Skin epidermis (tissue), 12 donors: ENCODE data around the gene UPK1A.
A peak's percentile ranks its signal among the peaks of the same experiment; 100 is the strongest.
"Not testable (repeated sequence)": the region's sequence is repeated elsewhere in the genome, so short reads cannot be mapped to it uniquely, and the experiment has no call there.

ENCODE experiments used
- H3K27ac ChIP-seq, 21 experiments: fragments of 200-600 bp; sonication (generic) in 11 of 21; one replicate each; pipeline ENCODE4 v1.5.0; 2020; ENCODE audit warnings: mild to moderate bottlenecking in 3 of 21, inconsistent platforms in 2 of 21, moderate library complexity in 2 of 21
- H3K4me3 ChIP-seq, 7 experiments: fragments of 200-600 bp; sonication (generic) in 2 of 7; one replicate each; pipeline ENCODE4 v1.5.0; 2020; ENCODE audit warnings: inconsistent platforms in 2 of 7, mild to moderate bottlenecking in 2 of 7, moderate library complexity in 1 of 7

Gene UPK1A

GRCh38 chr19:35671818-35672217 lies 5.5 kb downstream of the UPK1A start:
- H3K27ac ChIP-seq, result no peak overlapping the region
- no peak overlapping the region for H3K4me3 ChIP-seq

- peak overlapping the region in 3 of 7 experiments; percentile 12 to 21 (median 20) for H3K4me3 ChIP-seq
- H3K27ac ChIP-seq, result no peak overlapping the region
These were observed 6.9 kb downstream of the UPK1A start for GRCh38 chr19:35673121-35673804.

DNA sequence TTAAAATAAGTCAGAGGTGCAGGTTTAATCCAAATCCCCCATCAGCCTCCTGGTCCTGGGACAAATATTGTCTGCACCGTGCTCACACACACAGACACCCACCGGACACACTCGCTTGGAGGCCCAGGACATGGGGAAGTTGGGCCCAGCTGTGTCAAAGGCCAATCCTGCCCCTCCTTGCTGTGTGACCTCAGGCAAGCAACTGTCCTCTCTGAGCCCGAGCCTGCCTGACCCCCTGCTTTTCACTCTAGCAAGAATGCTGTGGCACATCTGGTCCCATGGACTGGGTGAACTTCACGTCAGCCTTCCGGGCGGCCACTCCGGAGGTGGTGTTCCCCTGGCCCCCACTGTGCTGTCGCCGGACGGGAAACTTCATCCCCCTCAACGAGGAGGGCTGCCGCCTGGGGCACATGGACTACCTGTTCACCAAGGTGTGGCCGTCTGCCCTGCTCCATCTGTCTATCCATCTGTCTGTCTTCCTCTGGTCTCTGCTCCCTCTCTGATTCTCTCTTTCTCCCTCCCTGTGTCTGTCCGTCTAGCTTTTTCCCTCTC lies 9.3 kb downstream of the UPK1A start:
- Histone ChIP-seq H3K27ac (no peak overlapping the region), H3K4me3 (no peak overlapping the region)

GRCh38 chr19:35689836-35690235 lies 23.5 kb downstream of the UPK1A start:
- no peak overlapping the region for H3K27ac ChIP-seq

DNA sequence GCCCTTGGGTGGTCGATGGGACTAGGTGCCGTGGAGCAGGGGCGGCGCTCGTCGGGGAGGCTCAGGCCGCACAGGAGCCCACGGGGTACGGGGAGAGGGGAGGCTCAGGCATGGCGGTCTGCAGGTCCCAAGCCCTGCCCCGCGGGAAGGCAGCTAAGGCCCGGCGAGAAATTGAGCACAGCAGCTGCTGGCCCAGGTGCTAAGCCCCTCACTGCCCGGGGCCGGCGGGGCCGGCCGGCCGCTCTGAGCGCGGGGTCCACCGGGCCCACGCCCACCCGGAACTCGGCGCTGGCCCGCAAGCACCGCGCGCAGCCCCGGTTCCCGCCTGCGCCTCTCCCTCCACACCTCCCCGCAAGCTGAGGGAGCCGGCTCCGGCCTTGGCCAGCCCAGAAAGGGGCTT lies 24.8 kb downstream of the UPK1A start:
- not testable (repeated sequence) for H3K27ac ChIP-seq, H3K4me3 ChIP-seq

More at GRCh38 chr19:35689836-35690235, 23.5 kb downstream of the UPK1A start:
- H3K4me3 ChIP-seq, result no peak overlapping the region

DNA sequence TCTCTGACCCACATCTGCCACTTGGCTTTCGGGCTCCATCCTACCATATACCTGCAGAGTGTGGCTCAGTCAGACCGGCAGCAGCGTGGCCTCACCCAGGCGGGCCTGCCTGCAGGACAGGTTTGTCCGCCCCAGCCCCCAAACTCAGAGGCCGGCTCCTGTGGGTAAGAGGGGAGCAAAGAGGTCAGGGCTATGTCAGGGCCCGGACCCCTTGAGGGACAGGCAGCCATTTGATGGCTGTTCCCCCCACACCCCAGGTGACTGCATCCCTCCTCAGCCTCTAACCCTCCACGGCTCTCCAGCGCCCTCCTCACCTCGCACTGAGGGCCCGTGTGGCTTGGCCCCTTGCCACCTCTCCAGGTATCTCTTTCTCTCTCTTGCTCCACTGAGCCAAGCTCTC lies 25.7 kb downstream of the UPK1A start:
- Histone ChIP-seq H3K4me3 (no peak overlapping the region), H3K27ac (no peak overlapping the region)

DNA sequence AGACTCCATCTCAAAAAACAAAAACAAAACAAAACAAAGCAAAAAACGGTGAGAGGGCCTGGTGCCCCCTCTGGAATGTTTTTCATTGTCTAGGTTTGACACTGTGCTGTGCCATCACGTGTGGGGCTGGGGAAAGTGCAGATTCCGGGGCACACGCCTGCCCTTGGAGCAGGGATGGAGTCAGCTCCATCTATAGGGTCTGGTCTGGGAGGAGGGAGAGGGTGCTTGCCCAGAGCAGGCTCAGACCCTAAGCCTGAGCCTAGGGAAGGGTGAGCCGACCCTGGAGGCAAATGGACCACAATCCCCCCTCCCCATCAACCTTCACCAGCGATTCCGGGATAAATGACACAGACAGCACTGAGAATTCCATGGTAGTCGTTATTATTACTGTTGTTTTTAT lies 27.1 kb downstream of the UPK1A start:
- Histone ChIP-seq H3K4me3 (no peak overlapping the region), H3K27ac (no peak overlapping the region)

DNA sequence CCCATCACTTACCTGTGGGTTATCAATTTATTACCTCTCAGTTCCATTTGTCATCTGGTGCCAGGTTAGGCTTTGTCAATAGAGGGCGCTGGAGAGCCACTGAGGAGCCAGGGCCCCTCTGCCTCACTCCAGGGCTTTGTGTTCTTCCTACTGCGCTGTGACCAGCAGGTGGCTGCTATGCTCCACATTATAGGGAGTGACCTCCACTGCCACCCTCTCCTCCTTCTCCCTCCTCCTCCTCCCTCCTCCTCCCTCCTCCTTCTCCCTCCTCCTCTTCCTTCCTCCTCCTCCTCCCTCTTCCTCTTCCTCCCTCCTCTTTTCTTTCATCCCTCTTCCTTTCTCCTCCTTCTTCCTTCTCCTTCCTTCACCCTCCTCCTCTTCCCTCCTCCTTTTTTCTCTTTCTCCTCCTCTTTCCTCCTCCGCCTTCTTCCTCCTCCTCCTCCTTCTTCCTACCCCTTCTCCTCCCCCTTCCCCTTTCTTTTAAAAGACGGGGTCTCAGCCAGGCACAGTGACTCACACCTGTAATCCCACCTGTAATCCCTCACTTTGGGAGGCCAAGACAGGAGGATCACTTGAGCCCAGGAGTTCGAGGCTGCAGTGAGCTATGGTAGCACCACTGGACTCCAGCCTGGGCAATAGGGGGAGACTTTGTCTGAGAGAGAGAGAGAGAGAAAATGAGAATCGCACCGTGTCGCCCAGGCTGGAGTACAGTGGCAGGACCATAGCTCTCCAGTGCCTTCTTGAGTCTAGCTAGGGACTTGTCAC lies 27.7 kb downstream of the UPK1A start:
- Histone ChIP-seq H3K27ac (no peak overlapping the region), H3K4me3 (no peak overlapping the region)

GRCh38 chr19:35695895-35696422 lies 29.6 kb downstream of the UPK1A start:
- Histone ChIP-seq H3K27ac (no peak overlapping the region), H3K4me3 (no peak overlapping the region)

- peak overlapping the region in 1 of 7 experiments; percentile 2 for H3K4me3 ChIP-seq
- no peak overlapping the region for H3K27ac ChIP-seq
These were observed 30.5 kb downstream of the UPK1A start for GRCh38 chr19:35696835-35697234.

- Histone ChIP-seq H3K27ac (peak overlapping the region in 5 of 21 experiments; percentile 33 to 49 (median 46)), H3K4me3 (peak overlapping the region; percentile 38 to 61 (median 46))
These were observed 36.1 kb downstream of the UPK1A start for GRCh38 chr19:35702223-35703012.

DNA sequence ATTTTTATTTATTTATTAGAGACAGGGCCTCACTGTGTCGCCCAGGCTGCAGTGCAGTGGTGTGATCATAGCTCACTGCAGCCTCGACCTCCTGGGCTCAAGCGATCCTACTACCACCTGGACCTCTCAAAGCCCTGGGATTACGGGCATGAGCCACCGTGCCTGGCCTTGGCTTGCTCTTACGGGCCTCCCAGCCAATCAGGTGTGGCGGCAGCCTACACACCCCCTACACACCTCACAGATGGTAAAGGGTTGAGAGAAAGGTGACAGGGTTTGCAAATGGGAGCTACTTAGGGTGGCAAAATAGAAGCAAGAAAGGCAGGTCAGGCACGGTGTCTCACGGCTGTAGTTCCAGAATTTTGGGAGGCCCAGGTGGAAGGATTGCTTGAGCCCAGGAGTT lies 37.0 kb downstream of the UPK1A start:
- Histone ChIP-seq H3K27ac (no peak overlapping the region), H3K4me3 (no peak overlapping the region)

DNA sequence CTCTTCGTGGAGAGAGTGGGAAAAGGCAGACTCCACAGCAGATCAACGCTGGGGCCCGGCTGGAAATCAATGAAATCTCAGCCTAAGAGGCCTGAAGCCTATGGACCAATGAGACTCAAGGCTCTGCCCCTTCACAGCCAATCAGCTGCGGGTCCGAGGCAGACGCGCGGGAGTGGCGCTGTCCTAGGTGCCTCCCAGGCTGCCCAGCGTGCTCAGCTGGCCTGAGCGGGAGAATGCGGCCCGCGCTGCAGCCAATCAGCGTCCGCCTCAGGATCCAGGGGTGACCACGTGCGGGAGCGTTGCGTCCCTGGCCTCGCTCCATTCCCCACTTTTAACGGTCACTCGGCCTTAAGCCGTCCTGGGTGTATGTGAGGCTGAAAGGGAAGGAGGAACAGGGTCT lies 37.9 kb downstream of the UPK1A start, which contains the start of gene ZBTB32:
Gene ZBTB32 (plus strand): TSS at position 341 of the 400 bp plus-strand sequence. CDS start 10,069 bp downstream, outside the sequence.
- H3K27ac ChIP-seq, result no peak within 1 kb of the TSS
- H3K4me3 ChIP-seq, result no peak within 1 kb of the TSS

- Histone ChIP-seq H3K4me3 (no peak overlapping the region), H3K27ac (no peak overlapping the region)
These were observed 42.1 kb downstream of the UPK1A start for GRCh38 chr19:35708391-35708790.

GRCh38 chr19:35710784-35711723 lies 44.7 kb downstream of the UPK1A start:
- H3K27ac ChIP-seq, result peak overlapping the region in 8 of 21 experiments; percentile 4 to 78 (median 52)
- H3K4me3 ChIP-seq, result no peak overlapping the region

- H3K4me3 ChIP-seq, result no peak overlapping the region
These were observed 46.5 kb downstream of the UPK1A start for GRCh38 chr19:35712567-35713505.

GRCh38 chr19:35713506-35713850 lies 47.2 kb downstream of the UPK1A start:
- Histone ChIP-seq H3K4me3 (no peak overlapping the region), H3K27ac (peak overlapping the region in 8 of 21 experiments; percentile 30 to 79 (median 52))

More at GRCh38 chr19:35712567-35713505, 46.5 kb downstream of the UPK1A start:
- H3K27ac ChIP-seq, result peak overlapping the region in 9 of 21 experiments; percentile 6 to 79 (median 48)
